GM19035 (cell line): ENCODE results near the gene IL1F10.

Source experiments
- ATAC-seq: cut with Tn5 transposase; IDR thresholded peaks from one replicate; pipeline ENCODE4 v1.9.1; 2021; ENCODE audit not compliant: unreplicated experiment

Gene IL1F10

GRCh38 chr2:113058998-113059960, 8.5 kb upstream of the IL1F10 start, which contains the start of gene IL36RN:
IL36RN (plus strand) TSS chr2:113059198; CDS start chr2:113059439, 241 bp downstream.
- ATAC-seq = no peak

DNA sequence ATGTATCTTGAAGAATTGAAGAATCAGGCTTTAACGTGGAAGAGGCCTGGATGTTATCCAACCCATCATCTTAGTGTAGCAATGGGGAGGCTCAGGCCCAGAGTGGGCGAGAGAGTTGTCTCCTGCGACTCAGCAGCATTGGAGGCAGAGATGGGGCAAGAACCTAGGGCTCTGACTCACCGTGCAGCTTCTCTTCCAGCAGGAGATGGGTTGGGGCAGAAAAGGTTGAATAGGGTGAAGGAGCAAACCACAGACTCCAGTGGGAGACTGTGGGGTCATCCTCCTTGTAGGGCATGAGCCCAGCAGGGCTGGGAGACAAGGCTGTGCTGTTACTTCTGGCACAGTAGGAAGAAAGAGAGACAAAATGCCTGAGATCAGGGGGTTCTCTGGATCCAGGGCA, 7.4 kb upstream of the IL1F10 start:
- no peak for ATAC-seq

DNA sequence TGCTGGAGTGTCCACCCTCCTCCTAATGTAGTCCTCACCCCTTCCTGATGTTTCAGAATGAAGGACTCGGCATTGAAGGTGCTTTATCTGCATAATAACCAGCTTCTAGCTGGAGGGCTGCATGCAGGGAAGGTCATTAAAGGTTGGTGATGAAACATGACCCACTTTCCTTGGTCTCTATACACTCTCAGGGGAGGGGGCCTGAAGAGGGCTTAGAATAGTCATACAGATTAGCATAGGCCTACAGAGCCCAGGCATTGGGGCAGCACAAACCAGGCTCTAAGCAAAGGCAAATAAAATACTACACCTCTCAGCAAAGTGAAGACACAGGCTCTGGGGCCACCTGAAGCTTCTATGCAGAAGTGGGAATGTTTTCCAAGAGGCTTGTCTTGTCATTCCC, 7.0 kb upstream of the IL1F10 start:
- ATAC-seq = no peak

DNA sequence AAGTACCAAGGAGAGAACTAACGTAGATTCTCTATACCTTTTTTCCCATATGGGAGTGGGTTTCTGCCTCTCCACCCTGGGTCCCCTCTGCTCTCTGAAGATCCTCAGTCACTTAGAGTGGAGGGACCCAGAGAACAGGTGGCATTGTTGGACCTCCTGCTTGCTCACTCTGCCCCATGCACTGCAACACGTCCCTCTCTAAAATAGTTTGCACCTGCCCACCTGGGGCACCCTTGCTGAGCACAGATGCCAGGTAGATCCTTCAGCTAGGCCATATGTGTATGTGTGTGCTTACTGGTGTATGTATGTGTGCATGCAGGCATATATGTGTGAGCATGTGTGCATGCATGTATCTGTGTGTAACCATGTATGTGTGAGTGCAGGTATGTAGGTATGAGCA, 6.5 kb upstream of the IL1F10 start:
- no peak for ATAC-seq

GRCh38 chr2:113061896-113062770, 5.6 kb upstream of the IL1F10 start:
- ATAC-seq = no peak

DNA sequence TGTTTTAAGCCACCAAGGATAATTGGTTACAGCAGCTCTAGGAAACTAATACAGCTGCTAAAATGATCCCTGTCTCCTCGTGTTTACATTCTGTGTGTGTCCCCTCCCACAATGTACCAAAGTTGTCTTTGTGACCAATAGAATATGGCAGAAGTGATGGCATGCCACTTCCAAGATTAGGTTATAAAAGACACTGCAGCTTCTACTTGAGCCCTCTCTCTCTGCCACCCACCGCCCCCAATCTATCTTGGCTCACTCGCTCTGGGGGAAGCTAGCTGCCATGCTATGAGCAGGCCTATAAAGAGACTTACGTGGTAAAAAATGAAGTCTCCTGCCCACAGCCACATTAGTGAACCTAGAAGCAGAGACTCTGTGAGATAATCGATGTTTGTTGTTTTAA, 3.5 kb upstream of the IL1F10 start:
- ATAC-seq = no peak

DNA sequence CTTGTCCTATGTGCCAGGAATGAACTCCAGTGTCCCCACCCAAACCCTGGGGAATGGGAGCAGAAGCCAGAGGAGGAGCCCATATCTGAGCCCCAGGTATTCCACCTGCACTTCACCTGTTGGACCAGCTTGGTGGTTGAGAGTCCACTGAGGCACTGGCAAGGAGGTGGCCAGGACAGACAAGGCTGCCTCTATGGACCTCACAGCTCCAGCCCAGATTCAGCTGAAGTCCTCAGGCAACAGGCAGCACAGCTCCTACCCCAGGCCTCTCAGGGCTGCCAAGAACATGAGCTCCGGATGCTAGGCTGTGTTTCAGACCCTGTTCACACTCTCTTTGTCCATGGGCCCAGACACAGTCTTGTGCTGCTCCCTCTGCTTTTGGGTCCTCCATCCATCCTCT, 2.9 kb upstream of the IL1F10 start:
- no peak for ATAC-seq

GRCh38 chr2:113068249-113068648, 479 bp downstream of the IL1F10 start:
- no peak for ATAC-seq

DNA sequence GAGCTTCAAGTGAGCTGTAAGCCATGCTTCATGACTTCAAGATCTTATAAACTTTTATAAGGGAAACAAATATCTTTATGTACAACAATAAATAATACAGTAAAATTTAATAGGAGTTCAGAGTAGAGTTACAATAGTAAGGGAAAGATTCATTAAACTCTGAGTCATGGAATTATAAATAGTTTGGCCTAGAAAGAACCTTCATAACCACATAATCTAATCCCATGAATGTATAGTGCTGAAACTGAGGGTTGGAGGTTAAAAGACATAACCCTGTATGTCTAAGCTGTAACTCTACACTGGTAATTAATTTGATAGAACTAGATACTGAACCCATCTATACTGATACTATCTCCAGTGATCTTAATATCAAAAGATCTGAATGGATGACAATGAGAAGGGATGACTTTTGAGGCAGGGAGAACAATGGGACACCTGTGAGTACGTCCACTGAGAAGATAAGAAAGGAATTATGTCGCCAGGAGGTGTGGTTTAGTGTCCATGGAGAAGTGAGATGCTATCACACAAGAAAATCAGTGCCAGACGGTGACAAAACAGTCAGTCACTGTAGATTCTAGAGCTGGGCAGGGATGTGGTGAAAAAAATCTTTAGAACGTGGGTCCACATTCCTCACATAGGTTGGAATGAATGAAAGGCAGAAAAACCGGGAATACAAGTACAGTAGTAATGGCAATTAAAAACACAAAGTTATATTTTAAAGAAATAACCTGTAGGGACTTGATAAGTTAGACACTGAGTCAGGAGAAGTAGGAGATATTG, 1.1 kb downstream of the IL1F10 start:
- no peak for ATAC-seq

GRCh38 chr2:113069676-113070605, 2.2 kb downstream of the IL1F10 start:
- no peak for ATAC-seq

DNA sequence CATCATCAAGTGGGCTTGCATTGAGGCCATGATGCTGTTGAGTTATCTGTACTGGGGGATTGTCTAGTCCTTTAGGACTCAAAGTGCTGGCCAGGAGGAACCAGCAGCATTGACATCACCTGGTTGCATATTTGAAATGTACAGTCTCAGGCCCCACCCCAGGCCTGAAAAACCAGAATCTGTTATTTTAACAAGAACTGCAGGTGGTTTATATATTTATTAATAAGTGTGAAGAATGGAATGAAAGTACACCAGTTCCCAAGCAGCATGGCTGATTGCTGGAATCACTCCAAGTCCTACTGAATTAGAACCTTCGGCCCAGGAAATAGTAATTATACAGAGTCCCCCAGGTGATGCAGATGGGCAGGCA, 2.8 kb downstream of the IL1F10 start:
- no peak for ATAC-seq

DNA sequence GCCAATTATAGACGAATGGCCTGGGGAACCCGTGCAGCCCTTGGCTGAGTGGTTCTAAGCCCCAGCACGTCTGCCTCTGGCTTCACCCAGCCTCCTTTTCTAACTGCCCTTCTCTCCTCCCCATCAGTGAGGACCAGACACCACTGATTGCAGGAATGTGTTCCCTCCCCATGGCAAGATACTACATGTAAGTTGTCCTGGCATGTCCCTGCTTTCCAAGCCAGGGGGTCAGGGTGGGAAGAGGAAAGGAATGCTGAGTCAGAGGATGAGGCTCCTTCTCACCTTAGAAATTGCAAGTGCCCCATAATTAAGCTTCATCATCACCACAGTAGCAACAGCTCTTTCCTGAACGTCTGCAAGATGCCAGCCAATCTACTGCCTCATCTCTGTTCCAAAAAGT, 4.8 kb downstream of the IL1F10 start:
- ATAC-seq = no peak

DNA sequence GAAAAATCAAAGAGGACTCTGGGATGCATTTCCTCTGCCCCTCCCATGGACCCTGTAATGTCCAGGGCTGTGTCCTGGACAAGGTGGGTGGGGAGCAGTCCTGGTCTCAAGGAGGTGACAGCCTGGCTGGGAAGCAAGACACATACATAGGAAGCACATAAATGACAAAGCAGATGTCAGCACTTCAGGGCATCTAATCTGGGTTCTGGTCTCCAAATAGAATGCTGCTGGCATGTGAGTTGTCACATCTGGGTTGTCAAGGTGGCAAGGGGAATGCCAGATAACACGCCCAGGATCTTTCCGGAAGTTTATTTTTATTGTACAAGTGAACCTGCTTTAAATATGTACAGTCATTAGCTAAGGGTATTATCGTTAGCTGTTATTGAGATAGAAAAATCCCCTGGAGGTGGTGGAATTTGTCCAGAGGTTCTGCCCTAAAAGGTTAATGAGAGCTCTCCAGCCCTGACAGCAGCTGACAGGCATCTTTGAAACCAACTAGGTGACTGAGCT, 5.6 kb downstream of the IL1F10 start:
- ATAC-seq = no peak

DNA sequence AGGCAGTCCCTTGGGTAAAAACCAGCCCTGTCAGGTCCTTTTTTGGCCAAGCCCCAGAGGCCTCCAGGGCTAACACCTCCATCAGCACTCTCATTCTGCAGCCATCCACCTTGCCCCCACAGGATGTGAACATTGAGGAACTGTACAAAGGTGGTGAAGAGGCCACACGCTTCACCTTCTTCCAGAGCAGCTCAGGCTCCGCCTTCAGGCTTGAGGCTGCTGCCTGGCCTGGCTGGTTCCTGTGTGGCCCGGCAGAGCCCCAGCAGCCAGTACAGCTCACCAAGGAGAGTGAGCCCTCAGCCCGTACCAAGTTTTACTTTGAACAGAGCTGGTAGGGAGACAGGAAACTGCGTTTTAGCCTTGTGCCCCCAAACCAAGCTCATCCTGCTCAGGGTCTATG, 7.3 kb downstream of the IL1F10 start:
- ATAC-seq = no peak

DNA sequence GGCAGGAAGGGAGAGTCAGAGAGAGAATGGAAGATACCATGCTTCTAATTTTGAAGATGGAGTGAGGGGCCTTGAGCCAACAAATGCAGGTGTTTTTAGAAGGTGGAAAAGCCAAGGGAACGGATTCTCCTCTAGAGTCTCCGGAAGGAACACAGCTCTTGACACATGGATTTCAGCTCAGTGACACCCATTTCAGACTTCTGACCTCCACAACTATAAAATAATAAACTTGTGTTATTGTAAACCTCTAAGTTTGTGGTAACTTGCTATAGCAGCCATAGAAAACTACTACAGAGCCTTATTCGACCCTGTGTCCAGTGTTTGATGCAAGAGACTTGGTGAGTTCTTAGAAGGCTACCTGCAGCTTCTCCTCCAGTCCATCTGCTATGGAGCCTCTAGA, 7.8 kb downstream of the IL1F10 start:
- ATAC-seq = no peak

DNA sequence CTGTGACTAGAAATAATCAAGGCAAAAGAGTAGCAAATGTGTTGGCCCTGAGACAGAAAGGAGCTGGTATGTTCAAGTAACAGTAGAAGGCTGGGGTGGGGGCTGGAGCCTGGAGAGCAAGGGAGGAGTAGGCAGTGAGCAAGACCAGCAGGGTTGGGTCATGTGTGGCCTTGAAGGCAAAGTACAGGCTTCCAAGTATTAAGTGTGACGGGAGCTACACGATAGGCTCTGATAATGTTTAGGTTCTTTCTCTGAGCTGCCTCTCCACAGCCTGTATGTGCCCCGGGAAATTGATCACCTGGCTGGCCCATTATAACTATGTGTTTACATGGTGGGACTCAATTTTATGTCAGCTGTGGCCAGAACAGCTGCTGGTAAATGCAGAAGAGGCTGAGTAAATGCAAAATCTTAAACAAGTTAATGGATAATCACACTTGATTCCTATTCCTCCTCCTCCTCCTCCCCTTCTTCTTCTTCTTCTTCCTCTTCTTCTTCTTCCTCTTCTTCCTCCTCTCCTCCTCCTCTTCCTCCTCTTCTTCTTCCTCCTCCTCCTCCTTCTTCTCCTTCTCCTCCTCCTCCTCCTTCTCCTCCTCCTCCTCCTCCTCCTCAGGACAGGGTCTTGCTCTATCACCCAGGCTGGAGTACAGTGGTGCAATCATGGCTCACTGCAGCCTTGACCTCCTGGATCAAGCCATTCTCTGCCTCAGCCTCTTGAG, 9.3 kb downstream of the IL1F10 start:
- ATAC-seq = no peak

DNA sequence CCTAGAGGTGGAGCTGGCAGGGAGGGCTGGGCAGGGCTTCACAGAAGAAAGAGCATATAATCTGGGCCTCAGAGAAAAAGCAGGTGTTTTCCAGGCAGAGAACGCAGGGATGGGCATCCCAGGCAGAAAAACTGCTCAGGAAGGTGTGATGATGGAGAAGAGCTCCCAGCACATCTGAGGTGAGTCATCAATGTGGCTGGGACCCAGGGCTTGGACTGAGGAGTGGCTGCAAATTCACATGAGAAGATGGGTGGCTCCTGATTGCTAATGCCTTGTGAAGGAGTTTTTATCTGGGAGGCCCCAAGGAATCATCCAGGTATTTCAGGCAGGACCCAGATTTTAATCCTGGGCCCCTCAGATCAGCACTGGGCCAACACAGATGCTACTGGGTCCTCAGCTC, 10.2 kb downstream of the IL1F10 start:
- ATAC-seq = no peak

- no peak for ATAC-seq
Observed at GRCh38 chr2:113078350-113078839, 10.6 kb downstream of the IL1F10 start.

GRCh38 chr2:113079131-113079530, 11.4 kb downstream of the IL1F10 start:
- ATAC-seq = no peak
